Testis (tissue), 2 donors: Measurements from ENCODE around the gene FGFBP2.

Experiments
- CTCF ChIP-seq, 3 experiments: fragments of 450-650 bp in 2 of 3; fragments of 200-600 bp in 1 of 3; sonication (generic) in 1 of 3; IDR thresholded peaks; one replicate each; pipeline ENCODE4 v1.5.1; 2016 to 2019; ENCODE audit warnings: antibody characterized with exemption in 3 of 3, mild to moderate bottlenecking in 2 of 3, moderate library complexity in 1 of 3
- POLR2A ChIP-seq: fragments of 450-650 bp; IDR thresholded peaks from one replicate; pipeline ENCODE4 v1.6.1; 2017; ENCODE audit warnings: antibody characterized with exemption, mild to moderate bottlenecking, moderate library complexity

- TF ChIP-seq CTCF (IDR thresholded peaks at IDR 0.05) (no peak), POLR2A (no peak)
Measured at GRCh38 chr4:15948826-15949225, 14.1 kb downstream of the FGFBP2 start.
